RCC 7860 (cell line): Measurements from ENCODE around the gene ARRB1.
"Not testable (repeated sequence)": the region's sequence is repeated elsewhere in the genome, so short reads cannot be mapped to it uniquely, and the experiment has no call there.

Experiments used
- DNase-seq: peaks from one replicate; pipeline ENCODE4 v3.0.0-alpha.2; 2015; ENCODE audit warnings: low spot score
- FAIRE-seq: peaks from 2 replicates; lab custom pipeline; 2012; peaks lifted over from hg19 to GRCh38; lab: Jason Lieb, UNC

The ARRB1 gene

DNA sequence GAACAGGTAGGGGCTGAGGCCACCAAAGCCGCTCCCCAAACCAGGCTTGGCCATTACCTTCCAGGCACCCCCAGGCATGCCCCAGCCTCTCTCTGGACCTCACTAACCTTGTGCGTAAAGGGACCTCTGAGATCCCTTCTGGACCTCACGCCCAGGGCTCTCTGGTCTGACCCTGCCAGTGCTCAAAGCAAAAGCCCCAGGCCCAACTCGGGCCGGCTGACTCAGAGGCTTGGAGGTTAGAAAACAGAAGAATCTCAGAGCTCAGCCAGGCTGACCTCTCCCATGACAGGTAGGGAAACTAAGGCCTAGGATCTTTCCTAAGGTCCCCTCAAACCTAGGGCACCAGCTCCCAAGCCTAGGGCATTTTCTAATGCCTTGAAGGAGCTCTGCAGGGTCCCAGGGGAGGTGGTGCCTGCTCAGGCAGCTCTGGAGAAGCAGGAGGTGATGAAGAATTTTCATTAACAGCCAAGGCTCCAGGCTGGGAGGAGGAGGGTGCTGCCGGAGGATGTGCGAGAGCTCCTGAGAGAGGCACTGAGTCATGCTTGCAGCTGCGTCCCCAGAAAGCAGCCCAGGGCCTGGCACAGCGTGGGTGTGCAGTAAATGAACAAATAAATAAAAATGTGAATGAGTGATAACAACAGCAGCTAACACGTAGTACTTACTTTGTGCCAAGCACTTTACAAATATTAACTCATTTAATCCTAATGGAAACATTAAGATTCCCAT is 25.6 kb downstream of the ARRB1 start:
- DNase-seq, result peak; percentile 65
- peak; percentile 56 for FAIRE-seq

DNA sequence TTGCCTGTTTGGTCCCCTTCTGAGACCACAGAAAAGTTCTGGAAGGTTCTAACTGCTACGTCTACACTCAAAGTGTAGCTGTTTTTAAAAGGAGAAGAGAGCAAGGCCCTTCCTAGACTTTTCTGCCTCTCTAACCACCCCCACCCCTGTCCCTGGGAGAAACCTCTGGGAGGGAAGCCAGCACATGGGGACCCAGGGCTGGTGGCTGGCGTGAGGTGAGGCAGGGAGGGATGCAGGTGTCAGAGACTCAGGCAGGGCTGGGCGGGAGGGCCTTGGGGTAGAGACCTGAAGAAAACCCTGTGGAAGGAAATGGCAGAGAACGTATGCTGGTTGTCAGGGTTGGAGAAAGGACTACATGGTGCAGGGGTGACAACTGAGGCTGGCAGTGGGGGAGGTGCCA is 26.7 kb downstream of the ARRB1 start:
- no peak for FAIRE-seq
- DNase-seq, result no peak

DNA sequence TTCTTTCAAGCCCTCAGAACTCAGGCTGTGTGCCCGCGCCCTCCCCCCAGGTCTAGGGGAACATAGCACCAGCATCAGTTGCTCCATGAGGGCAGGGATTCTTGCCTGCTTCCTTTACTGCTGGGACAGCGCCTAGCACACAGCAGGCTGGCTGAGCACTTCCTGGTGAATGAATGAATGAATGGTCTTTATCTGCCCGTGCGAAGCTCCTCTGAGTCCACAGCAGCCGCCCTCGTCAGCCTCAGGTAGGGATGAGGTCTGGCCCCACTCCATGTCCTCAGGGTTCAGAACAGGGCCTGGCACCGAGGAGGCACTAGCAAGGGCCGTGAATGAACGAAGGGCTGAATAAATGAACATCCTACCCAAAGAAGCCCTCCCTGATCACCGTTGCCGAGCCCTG is 27.3 kb downstream of the ARRB1 start:
- DNase-seq, result no peak
- no peak for FAIRE-seq

DNA sequence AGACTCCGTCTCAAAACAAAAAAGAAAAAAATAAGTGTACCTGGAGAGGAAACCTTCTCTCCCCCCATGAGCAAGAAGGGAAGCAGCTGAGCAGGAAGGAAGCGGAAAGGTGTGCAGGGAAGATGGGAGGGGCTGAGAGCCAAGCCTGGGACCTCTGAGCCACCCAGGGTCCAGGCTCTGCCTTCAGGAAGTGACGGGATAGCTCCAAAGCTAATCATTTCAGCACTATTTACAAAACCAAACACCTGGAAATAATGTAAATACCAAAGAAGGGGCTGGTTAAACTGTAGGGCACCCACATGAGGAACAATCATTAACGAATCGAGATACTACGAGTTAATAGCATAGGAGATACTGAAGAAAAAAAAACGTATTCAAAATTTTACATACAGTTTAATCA is 27.9 kb downstream of the ARRB1 start:
- FAIRE-seq, result no peak
- no peak for DNase-seq

DNA sequence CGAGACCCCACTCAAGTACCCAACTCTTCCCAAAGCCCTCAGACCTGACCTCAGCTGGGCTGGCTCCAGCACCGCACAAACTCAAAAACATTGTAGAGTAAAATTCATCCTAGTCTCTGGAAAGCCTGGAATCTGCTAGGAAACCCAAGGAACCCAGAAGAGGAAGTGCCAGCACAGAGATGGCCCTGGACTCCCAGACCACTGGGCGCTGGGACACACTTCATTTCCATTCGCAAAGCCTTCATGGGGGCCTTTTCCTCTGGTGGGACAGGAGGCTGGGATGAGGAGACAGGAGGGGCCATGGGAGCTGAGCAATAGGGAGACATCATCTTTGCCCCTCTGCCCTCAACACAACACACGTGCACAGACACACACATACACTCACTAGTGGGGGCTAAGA is 30.8 kb downstream of the ARRB1 start:
- FAIRE-seq (no peak), DNase-seq (no peak)

DNA sequence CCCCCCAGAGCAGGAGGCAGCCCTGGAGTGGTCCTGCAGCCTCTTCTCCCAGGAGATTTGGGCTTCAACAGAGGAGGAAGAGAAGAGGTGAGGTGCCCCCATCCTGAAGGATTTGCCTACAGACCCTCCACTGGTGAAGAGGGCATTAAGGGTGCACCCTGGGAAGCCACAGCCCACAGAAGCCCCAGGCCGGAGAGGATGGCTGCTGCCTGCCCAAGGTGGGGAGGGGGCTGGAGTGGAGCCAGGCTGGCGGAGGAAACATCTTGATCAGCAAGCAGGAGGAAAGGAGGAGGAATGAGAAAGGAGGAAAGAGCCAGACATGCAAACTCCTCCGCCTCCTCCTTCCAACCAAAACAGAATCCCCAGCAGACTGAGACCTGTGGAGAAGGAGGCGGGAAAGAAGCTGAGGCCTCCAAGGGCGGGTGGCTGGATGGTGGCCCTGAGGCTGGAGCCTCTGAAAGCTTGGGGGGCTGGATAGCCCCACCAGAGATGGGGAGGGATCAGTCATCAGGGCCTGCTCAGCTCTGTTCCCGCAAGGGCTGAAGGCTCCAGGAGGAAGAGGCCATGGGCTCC is 31.3 kb downstream of the ARRB1 start:
- DNase-seq (no peak), FAIRE-seq (no peak)

DNA sequence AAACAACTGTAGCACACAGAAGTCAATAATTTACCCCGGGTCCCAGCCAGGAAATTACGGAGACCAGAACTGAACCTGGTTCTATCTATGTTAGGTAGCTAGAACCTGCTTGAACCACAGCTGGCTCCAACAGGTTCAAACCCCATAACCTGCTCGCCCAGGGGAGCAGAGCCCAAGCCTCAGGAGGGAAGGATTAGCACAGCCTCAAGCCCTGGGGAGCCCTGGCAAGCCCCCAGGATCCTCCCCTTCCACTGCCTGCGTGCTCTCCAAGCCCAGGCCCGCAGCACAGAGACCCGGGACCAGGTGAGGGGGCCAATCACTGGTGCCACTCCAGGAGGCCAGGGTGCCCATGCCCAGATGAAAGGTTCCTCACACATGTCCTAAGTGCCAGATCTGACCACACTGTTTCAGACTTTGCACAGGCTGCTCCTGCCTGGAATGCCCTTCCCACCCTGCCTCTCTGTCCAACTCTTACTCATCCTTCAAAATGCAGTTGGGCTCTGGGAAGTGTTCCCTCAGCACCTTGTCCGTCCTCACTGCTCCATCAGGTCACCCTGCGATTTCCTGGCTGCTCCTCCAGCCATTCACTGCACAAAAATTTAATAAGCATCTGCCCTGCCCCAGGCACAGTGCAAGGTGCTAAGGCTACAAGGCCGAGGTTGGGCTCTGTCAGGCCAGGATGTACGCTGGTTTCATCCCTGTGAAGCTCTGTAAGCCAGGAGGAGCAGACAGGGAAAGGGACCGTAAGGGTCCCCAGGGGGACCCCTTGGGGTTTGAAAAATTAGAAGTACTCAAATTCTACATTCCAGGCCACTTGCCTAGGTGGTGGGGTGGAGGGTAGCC is 32.2 kb downstream of the ARRB1 start:
- no peak for FAIRE-seq
- DNase-seq, result no peak

DNA sequence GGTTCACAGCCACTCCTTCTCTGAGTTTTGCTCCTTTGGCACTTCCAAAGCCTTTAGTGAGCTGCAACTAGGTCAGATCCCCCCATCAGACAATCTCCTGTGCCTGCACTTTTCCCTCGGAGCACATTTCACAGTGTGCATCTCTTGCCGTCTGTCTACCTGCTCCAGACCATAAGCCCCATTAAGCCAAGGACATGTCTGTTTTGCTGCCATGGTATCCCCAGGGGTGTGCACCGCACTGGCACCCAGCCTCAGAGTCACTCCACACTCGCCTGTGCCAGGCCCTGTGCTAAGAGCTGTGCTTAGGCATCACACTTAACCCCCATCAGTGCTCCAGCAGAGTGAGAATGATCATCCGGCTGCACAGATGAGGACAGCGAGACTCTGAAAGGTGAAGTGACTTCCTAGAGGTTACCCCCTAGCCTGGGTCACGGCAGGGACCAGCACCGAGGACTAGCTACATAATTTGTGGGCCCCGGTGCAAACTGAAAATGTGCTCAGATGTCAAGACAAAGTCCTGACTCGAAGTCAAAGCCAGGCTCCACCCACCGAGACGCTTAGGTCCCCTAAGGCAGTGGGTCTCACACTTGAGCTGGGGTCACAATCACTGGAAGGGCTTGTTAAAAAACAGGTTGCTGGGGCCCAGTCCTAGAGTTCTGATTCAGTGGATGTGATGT is 33.9 kb downstream of the ARRB1 start:
- no peak for FAIRE-seq
- DNase-seq, result no peak

DNA sequence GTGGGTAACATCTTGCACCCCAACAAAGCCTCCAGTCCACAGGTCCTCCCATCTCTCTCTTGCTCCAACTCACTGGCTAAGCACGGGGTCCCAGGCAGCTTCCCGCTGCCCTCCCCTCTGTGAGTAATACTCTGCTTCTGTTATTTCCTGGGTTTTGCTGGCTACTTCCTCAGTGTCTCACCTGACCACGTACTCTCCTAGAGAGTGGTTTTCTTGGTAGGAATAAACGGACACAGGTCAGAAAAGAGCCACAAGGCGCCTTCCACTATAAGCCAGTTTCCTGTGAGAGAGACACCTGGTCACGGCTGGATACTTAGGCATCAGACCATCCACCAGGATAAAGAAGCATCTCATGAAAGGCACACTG is 36.0 kb downstream of the ARRB1 start:
- DNase-seq (peak; percentile 8), FAIRE-seq (no peak)

DNA sequence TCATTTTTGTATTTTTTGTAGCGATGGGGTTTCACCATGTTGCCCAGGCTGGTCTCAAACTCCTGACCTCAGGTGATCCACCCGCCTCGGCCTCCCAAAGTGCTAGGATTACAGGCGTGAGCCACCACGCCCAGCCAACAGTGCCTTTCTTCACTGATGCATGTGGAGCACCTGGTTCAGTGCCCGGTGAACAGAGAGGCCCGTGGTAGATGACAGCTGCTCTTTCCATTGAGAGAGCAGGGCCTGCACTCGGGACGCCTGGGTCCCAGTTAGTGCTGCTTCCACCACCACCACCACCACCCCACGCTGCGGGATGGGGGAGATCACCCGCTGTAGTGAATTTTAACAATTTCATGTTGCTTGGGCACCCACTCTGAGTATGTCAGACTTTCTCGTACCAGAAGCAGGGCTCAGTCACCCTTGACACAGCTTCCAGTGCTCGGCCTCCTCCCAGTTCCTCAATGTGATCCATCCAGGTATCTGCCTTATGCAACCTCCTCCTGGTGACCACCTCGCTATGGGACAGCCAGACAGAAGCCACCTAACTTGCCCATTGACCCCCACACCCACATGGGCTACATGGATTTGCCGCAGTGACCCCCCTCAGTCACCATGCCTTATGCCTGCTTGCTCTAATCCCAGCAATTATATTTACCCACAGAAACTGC is 36.6 kb downstream of the ARRB1 start:
- no peak for DNase-seq
- no peak for FAIRE-seq

DNA sequence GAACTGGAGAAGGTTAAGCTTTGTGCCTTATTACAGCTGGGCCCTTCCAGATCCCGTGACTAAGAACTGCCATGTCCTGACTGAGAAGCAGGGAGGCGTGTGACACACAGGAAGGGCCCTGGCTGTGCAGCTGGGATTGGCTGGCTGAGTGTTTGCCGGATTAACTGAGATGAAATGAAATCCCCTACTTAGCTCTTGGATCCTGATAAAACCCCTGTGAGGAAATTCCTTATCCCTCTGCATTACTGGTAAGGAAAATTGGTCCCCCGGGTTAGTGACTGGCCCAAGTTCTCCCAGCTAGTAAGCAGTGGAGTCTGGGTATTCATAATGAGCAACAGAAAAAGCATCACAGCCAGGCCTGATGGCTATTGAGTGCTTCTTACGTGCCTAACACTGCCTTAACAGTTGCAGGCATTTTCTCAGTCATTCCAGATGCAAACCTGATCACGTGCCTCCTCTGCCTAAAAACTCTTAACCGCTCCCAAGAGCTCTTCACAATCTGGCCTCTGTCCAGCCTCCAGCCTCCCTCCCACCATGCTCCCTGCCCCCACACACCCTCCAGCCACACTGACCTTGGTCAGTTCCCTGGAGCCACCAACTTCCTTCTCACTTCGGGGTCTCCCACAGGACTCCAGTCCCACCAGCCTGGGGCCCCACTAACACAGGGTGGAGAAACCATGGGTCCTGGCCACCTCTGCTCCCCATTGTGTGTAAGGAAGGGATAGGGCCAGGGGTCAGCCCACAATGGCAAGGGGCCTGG is 37.8 kb downstream of the ARRB1 start:
- no peak for FAIRE-seq
- DNase-seq, result no peak

DNA sequence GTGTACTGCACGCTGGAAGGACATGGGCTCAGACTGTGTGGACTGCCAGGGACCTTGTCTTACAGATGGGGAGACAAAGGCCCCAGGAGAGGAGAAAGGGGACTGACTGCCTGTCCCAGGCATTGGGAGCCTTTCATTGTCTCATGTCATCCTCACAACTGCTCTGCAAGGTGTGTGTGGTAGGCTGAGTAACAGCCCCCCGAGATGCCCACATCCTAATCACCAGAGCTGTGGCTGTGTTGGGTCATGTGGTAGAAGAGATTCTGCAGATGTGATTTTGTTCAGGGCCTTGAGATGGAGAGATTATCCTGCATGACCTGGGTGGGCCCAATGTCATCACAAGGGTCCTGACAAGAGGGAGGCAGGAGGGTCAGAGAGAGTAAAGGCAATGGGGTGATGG is 39.1 kb downstream of the ARRB1 start:
- FAIRE-seq (no peak), DNase-seq (no peak)

DNA sequence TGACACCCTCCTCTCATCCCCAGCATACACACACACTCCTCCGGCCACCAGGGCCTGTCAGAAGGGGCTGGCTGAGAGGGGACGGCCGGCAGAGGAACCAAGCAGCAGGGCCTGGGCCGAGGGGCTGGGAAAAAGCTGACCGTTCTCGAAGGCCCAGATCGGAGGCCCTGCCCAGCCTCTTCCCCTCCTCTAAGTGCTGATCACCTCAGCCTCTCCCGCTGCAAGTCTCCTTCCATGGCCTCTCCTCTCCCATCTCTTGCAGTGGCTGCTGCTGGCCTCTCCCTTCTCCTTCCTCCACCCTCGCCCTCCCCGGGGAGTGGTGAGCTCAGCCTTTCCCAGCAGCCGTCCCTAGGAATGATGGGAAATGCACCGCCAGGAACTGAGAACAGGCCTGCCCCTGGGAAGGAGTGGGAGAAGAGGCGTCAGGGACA is 39.6 kb downstream of the ARRB1 start:
- DNase-seq (no peak), FAIRE-seq (no peak)

DNA sequence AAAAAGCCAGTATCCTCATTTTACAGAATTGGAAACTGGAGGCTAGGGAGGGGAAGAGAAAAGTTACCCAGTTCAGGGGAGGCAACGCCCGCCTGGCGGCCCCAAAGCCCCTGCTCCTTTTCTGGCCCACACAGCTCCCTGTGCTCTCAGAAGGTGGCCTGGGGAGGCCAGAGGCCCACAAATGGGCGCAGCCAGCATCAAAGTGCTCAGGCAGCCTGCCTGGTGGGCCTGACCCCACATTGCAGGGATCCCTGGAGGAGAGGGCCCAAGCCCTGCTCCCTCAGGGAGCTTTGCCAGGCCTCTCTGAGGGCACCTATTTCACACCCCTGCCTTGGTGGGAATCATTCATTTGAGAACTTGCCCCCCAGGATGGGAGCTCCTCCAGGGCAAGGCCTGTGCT is 42.5 kb downstream of the ARRB1 start:
- DNase-seq, result no peak

DNA sequence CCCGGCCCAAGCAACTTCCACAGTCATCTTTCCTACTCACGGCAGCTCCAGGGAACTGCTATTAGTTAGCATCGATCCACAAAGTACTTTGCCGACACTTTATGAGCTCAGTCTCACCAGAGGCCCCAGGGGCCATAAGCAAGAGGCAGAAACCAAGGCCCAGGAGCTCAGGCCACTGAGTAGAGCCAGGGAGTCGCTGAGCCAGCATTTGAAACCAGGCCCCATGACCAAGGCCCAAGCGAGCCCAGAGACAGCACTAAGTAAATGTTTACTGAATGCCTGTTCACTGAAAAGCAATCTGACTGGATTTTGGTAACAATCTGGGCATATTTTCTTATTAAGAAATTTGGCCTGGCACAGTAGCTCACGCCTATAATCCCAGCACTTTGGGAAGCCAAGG is 43.3 kb downstream of the ARRB1 start:
- no peak for FAIRE-seq

More for the DNA sequence above, 42.5 kb downstream of the ARRB1 start:
- no peak for FAIRE-seq

DNA sequence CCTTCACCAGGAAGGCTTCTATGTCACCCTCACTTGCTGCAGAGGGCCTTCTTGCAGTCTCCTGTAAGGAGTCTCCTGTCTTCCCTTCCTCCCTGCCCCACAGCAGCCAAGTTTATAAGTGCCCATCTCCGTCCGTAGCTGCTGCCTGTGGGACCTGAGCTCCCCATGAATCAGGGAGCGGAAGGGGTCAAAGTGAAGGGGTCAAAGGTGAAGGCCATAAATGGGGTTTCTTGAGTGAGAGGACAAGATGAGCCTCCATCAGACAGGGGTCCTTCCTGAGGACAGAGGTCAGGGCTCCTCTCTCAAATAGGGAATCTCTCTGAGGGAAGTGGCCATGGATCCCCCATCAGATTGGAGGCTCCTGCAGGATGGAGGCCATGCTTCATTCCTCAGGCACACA is 44.4 kb downstream of the ARRB1 start:
- DNase-seq, result no peak

More for the DNA sequence above, 43.3 kb downstream of the ARRB1 start:
- no peak for DNase-seq

DNA sequence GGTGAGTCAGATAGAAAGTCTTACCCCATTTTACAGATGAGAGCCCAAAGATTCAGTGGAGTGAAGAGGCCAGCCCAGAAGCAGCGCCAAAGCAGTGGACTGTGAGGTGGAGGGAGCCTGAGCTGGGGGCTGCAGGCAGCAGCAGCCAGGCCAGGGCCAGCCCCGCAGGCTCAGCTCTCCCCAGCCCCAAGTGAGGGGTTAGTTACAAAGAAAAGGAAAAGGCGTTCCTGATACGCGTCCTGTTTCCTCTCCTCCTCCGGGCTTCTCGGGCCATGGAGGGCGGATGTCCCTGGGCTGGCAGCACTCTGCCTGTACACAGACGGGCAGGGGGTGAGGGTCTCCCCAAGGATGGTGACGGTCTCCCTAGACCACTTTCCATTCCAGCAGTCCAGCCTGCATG is 44.9 kb downstream of the ARRB1 start:
- DNase-seq (no peak), FAIRE-seq (no peak)

More for the DNA sequence above, 44.4 kb downstream of the ARRB1 start:
- no peak for FAIRE-seq

DNA sequence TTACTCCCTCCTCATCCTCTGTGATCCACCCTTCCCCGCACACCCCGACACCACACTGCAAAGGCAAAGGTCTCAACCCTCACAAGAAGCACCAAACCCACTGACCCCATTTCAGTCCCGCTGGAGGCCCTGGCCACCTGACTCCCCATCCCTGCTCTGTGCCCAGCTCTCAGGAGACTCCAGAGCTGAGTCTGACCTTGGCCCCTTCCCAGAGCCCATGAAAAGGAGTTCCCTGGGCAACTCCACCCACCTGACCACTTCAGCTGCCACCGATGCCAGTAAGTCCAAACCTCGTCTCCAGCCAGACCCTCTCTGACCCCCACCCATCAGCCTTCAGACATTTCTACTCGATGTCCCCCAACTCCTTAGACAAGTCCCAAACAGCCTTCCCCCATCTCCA is 45.5 kb downstream of the ARRB1 start:
- no peak for DNase-seq
- FAIRE-seq, result no peak

DNA sequence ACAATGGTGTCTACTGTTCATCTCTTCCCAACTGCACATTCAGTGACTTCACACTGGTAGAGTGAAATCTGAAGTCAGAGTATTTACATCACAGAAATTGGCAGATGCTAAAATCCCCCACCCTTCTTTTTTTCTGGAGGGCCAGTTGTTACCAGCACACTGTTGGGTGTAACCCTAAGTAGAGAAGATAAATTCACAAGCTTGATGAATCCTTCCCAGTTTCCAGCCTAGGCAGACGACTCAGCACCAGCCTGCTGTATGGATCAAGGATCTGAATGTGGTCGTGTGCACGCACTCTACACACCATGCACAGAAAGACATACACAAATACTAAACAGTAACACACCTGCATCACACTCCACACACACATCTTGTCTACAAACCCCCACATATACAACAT is 46.0 kb downstream of the ARRB1 start:
- FAIRE-seq (no peak), DNase-seq (no peak)

DNA sequence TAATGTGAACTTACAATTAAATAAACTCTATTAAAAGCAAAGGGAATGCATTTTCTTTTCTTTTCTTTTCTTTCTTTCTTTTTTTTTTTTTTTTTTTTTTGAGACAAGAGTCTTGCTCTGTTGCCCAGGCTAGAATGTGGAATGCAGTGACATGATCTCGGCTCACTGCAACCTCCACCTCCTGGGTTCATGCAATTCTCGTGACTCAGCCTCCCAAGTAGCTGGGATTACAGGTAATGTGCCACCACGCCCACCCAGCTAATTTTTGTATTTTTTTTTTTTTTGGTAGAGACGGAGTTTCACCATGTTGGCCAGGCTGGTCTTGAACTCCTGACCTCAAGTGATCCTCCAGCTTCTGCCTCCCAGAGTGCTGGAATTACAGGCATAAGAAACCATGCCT is 46.5 kb downstream of the ARRB1 start:
- not testable (repeated sequence) for FAIRE-seq, DNase-seq
